Neural cell (in vitro differentiated cells): ENCODE data around the gene TFIP11. TPM values are rescaled to one million over a fixed set of nuclear protein-coding genes. Genes with fewer than 3 reads are reported as not detected.

Experiments
- H2AFZ ChIP-seq: fragments of 200-600, 300-800 bp; sonication (generic), shearing (Covaris generic); 2 replicates; pipeline ENCODE4 v1.6.0; 2014; ENCODE audit warnings: low read depth, mild to moderate bottlenecking, antibody characterized with exemption, low read length, moderate library complexity
- H3F3A ChIP-seq: fragments of 200-600 bp; shearing (Covaris generic); 2 replicates; pipeline ENCODE4 v1.6.1; 2016; ENCODE audit warnings: mild to moderate bottlenecking, moderate library complexity, mixed read lengths, antibody characterized with exemption, low read length; ENCODE audit not compliant: insufficient read depth, poor library complexity, severe bottlenecking
- H3K27ac ChIP-seq: fragments of 200-600, 300-800 bp; sonication (generic), shearing (Covaris generic); 2 replicates; pipeline ENCODE4 v1.5.1; 2014; ENCODE audit warnings: mild to moderate bottlenecking, low read length, moderate library complexity
- H3K27me3 ChIP-seq: fragments of 300-800, 200-600 bp; sonication (generic), shearing (Covaris generic); 2 replicates; pipeline ENCODE4 v1.6.0; 2014; ENCODE audit warnings: mild to moderate bottlenecking, low read depth, low read length, moderate library complexity; ENCODE audit not compliant: insufficient read depth
- H3K36me3 ChIP-seq: fragments of 300-800, 200-600 bp; sonication (generic), shearing (Covaris generic); 2 replicates; pipeline ENCODE4 v1.5.1; 2014; ENCODE audit warnings: mild to moderate bottlenecking, antibody characterized with exemption, low read length, moderate library complexity; ENCODE audit not compliant: insufficient read depth
- H3K4me2 ChIP-seq: fragments of 300-800, 200-600 bp; sonication (generic), shearing (Covaris generic); 2 replicates; pipeline ENCODE4 v1.6.0; 2014; ENCODE audit warnings: mild to moderate bottlenecking, low read length
- H3K4me3 ChIP-seq: fragments of 300-800, 200-600 bp; sonication (generic), shearing (Covaris generic); 2 replicates; pipeline ENCODE4 v1.5.1; 2014; ENCODE audit warnings: mild to moderate bottlenecking, low read length, moderate library complexity
- H3K79me2 ChIP-seq: fragments of 200-600 bp; shearing (Covaris generic); replicated peaks from 2 replicates; pipeline ENCODE4 v1.6.0; 2014; ENCODE audit warnings: mild to moderate bottlenecking, low read length, moderate library complexity; ENCODE audit not compliant: insufficient read depth
- H3K9ac ChIP-seq: fragments of 300-800, 200-600 bp; sonication (generic), shearing (Covaris generic); 2 replicates; pipeline ENCODE4 v1.6.1; 2016; ENCODE audit warnings: mild to moderate bottlenecking, low read length, mixed read lengths
- H3K9me2 ChIP-seq: fragments of 200-600 bp; shearing (Covaris generic); 2 replicates; pipeline ENCODE4 v1.6.1; 2016; ENCODE audit warnings: mild to moderate bottlenecking, low read length, mixed read lengths; ENCODE audit not compliant: insufficient read depth
- H3K9me3 ChIP-seq: fragments of 200-600, 300-800 bp; sonication (generic), shearing (Covaris generic); 2 replicates; pipeline ENCODE4 v1.6.1; 2016; ENCODE audit warnings: mild to moderate bottlenecking, mixed run types, low read length, moderate library complexity, mixed read lengths
- H4K20me1 ChIP-seq: fragments of 200-600 bp; shearing (Covaris generic); 2 replicates; pipeline ENCODE4 v1.6.1; 2016; ENCODE audit warnings: mild to moderate bottlenecking, mixed run types; ENCODE audit not compliant: insufficient read depth
- CTCF ChIP-seq: fragments of 450-650 bp; IDR thresholded peaks from 2 replicates; pipeline ENCODE4 v1.5.1; 2014; ENCODE audit warnings: antibody characterized with exemption, mild to moderate bottlenecking, moderate library complexity; ENCODE audit not compliant: poor library complexity, severe bottlenecking
- EP300 ChIP-seq: fragments of 450-650 bp; conservative IDR thresholded peaks from 2 replicates; pipeline ENCODE4 v1.6.1; 2014; ENCODE audit warnings: antibody characterized with exemption, mild to moderate bottlenecking, moderate library complexity; ENCODE audit not compliant: poor library complexity, severe bottlenecking
- EZH2 ChIP-seq: fragments of 200-600, 300-800 bp; shearing (Covaris generic), sonication (generic); IDR thresholded peaks from 2 replicates; pipeline ENCODE4 v1.6.1; 2014; ENCODE audit warnings: antibody characterized with exemption, low read length, borderline replicate concordance, mild to moderate bottlenecking; ENCODE audit not compliant: insufficient read depth, poor library complexity, severe bottlenecking
- MXI1 ChIP-seq: fragments of 450-650 bp; conservative IDR thresholded peaks from 2 replicates; pipeline ENCODE4 v1.6.1; 2014; ENCODE audit warnings: antibody characterized with exemption, mild to moderate bottlenecking; ENCODE audit not compliant: poor library complexity, severe bottlenecking
- POLR2AphosphoS5 ChIP-seq: IDR thresholded peaks from 2 replicates; pipeline ENCODE4 v1.6.1; 2012
- RAD21 ChIP-seq: fragments of 450-650 bp; conservative IDR thresholded peaks from 2 replicates; pipeline ENCODE4 v1.6.1; 2014; ENCODE audit warnings: antibody characterized with exemption, mild to moderate bottlenecking, moderate library complexity
- REST ChIP-seq: IDR thresholded peaks from 2 replicates; pipeline ENCODE4 v1.6.1; 2012; ENCODE audit warnings: borderline replicate concordance
- SMC3 ChIP-seq: fragments of 450-650 bp; conservative IDR thresholded peaks from 2 replicates; pipeline ENCODE4 v1.6.1; 2014; ENCODE audit warnings: antibody characterized with exemption, mild to moderate bottlenecking, moderate library complexity; ENCODE audit not compliant: poor library complexity
- TAF1 ChIP-seq: IDR thresholded peaks from 2 replicates; pipeline ENCODE4 v1.6.1; 2012; ENCODE audit warnings: low read depth
- polyA plus RNA-seq: library from polyadenylated mRNA; depleted of rRNA; stranded (reverse); fragments of >200 nt; gene quantifications from 2 replicates; pipeline ENCODE4 v1.2.3, GENCODE V29; 2014

The TFIP11 gene
- polyA plus RNA-seq, 1 donor from 2014 or later = 49.8 TPM

- Histone ChIP-seq H3K36me3 (no peaks in the 10 kb centered on the region), H2AFZ (no peak overlapping the region), H4K20me1 (no peaks in the 10 kb centered on the region), H3K9me2 (no peaks in the 10 kb centered on the region), H3K27ac (no peak overlapping the region), H3K4me3 (no peak overlapping the region), H3F3A (no peaks in the 10 kb centered on the region), H3K9ac (no peak overlapping the region), H3K27me3 (no peaks in the 10 kb centered on the region), H3K9me3 (no peaks in the 10 kb centered on the region), H3K79me2 (no peaks in the 10 kb centered on the region), H3K4me2 (no peak overlapping the region)
- TF ChIP-seq POLR2AphosphoS5 = no peak
- no peak for TF ChIP-seq SMC3
Measured at GRCh38 chr22:26545827-26546226, 33.6 kb upstream of the TFIP11 start.

GRCh38 chr22:26545385-26545784 lies 33.1 kb upstream of the TFIP11 start:
- H3K9me2 ChIP-seq = no peaks in the 10 kb centered on the region
- H3K36me3 ChIP-seq = no peaks in the 10 kb centered on the region
- no peak overlapping the region for H3K9ac ChIP-seq
- no peaks in the 10 kb centered on the region for H3K79me2 ChIP-seq
- no peaks in the 10 kb centered on the region for H3K9me3 ChIP-seq
- H4K20me1 ChIP-seq = no peaks in the 10 kb centered on the region
- no peaks in the 10 kb centered on the region for H3F3A ChIP-seq
- TF ChIP-seq REST (no peak), SMC3 (no peak), MXI1 (no peak)
- no peak overlapping the region for H2AFZ ChIP-seq
- no peak overlapping the region for H3K27ac ChIP-seq
- H3K4me3 ChIP-seq = no peak overlapping the region
- no peaks in the 10 kb centered on the region for H3K27me3 ChIP-seq
- no peak overlapping the region for H3K4me2 ChIP-seq

- H3K36me3 ChIP-seq = no peaks in the 10 kb centered on the region
- H2AFZ ChIP-seq = no peak overlapping the region
- no peaks in the 10 kb centered on the region for H3K79me2 ChIP-seq
- TF ChIP-seq EP300 (no peak), TAF1 (no peak), POLR2AphosphoS5 (no peak), MXI1 (no peak), CTCF (no peak), RAD21 (no peak), REST (no peak), EZH2 (no peak), SMC3 (no peak)
- no peaks in the 10 kb centered on the region for H3F3A ChIP-seq
- no peaks in the 10 kb centered on the region for H3K9me2 ChIP-seq
- H3K9me3 ChIP-seq = no peaks in the 10 kb centered on the region
- no peak overlapping the region for H3K4me2 ChIP-seq
- H3K9ac ChIP-seq = no peak overlapping the region
- no peak overlapping the region for H3K4me3 ChIP-seq
- no peaks in the 10 kb centered on the region for H3K27me3 ChIP-seq
- no peaks in the 10 kb centered on the region for H4K20me1 ChIP-seq
- H3K27ac ChIP-seq = no peak overlapping the region
Measured at GRCh38 chr22:26544489-26544888, 32.2 kb upstream of the TFIP11 start.
